ENCODE data around the gene ARHGEF28. TPM values are rescaled to one million over a fixed set of nuclear protein-coding genes. Genes with fewer than 3 reads are reported as not detected.

ARHGEF28 gene
- total and polyA plus RNA-seq, 9 of the 15 experiments (the other 6 are each of a cell fraction or from before 2014, with no cell fraction given), result 0.27 TPM; not detected in 8

GRCh38 chr5:73702951-73703350, 77.0 kb downstream of the ARHGEF28 start:
- ATAC-seq, result no peak
- no peaks in the 10 kb centered on the region for H3K79me2 ChIP-seq (ENCODE audit: control insufficient read depth, insufficient read depth, low read length)
- intact Hi-C loops (cut with micrococcal nuclease), result no loop called here

More at GRCh38 chr5:73702951-73703350, 77.0 kb downstream of the ARHGEF28 start:
- H3K36me3 ChIP-seq (ENCODE audit: control insufficient read depth, insufficient read depth, low read length), result no peaks in the 10 kb centered on the region
- no peak overlapping the region for H3K27ac ChIP-seq (ENCODE audit: extremely low read depth, low read depth, low read length)
- BruUV-seq (replicated peaks), result no TSS peak
- ChIA-PET POLR2A (no interaction called here), CTCF (ENCODE audit: low intra/inter-chr PET ratio) (no interaction called here)
- H3K9me3 ChIP-seq (replicated peaks; ENCODE audit: control insufficient read depth, insufficient read depth, low read depth, low read length), result no peaks in the 10 kb centered on the region
- H3K9ac ChIP-seq (ENCODE audit: insufficient read depth in 1 of 2, low read depth in 2 of 2, low read length in 2 of 2), result no peak overlapping the region
- FAIRE-seq, result no peak
- DNase-seq (ENCODE audit: extremely low read depth in 1 of 4, low spot score in 3 of 4), result no peak
- H3K9me1 ChIP-seq (ENCODE audit: control insufficient read depth, insufficient read depth, low read length), result no peaks in the 10 kb centered on the region
- in situ Hi-C loops (cut with MboI), result no loop called here
- no peak overlapping the region for H2AFZ ChIP-seq (ENCODE audit: low read depth, low read length)
- no peak overlapping the region for H3K4me2 ChIP-seq (ENCODE audit: insufficient read depth, low read length)
- H3K4me1 ChIP-seq (replicated peaks in 1 of 2; ENCODE audit: control insufficient read depth in 2 of 2, insufficient read depth in 2 of 2, low read length in 2 of 2), result no peaks in the 10 kb centered on the region
- no peak overlapping the region for H3K4me3 ChIP-seq
- no peaks in the 10 kb centered on the region for H4K20me1 ChIP-seq (replicated peaks; ENCODE audit: control insufficient read depth, insufficient read depth, low read length)
- TF ChIP-seq STAT6 (CRISPR knock-in tag; IDR thresholded peaks at IDR 0.05), result no peak
- no peak for TF ChIP-seq HDAC6 (IDR thresholded peaks at IDR 0.05; ENCODE audit: low read depth, low read length)
- TF ChIP-seq ZNF347 (CRISPR knock-in tag; IDR thresholded peaks at IDR 0.05; ENCODE audit: low read depth), result no peak
- no peak for TF ChIP-seq CBX2 (IDR thresholded peaks at IDR 0.05; ENCODE audit: insufficient read depth, low read length, poor library complexity, severe bottlenecking)
- no peak for TF ChIP-seq FOXK2 (conservative IDR thresholded peaks at IDR 0.05 in 1 of 2, IDR thresholded peaks at IDR 0.05 in 1 of 2; ENCODE audit: low read depth in 2 of 2)
- TF ChIP-seq KAT7 (CRISPR knock-in tag; IDR thresholded peaks at IDR 0.05; ENCODE audit: borderline replicate concordance), result no peak
- peaks cover 2 to 13% of the 10 kb centered on the region in 2 experiments; a peak in 2 of 5 replicates for H3K27me3 ChIP-seq (ENCODE audit: control insufficient read depth in 2 of 2, insufficient read depth in 2 of 2, low read length in 2 of 2)
